Muscle of leg (tissue), 11 donors: ENCODE results near the gene EPB41. TPM values are rescaled to one million over a fixed set of nuclear protein-coding genes. Genes with fewer than 3 reads are reported as not detected.
"Not testable (repeated sequence)": the region's sequence is repeated elsewhere in the genome, so short reads cannot be mapped to it uniquely, and the experiment has no call there.

Source experiments
- DNase-seq: peaks from one replicate; pipeline ENCODE4 v3.0.0; 2013
- H3K27ac ChIP-seq: one replicate; pipeline ENCODE4 v1.5.1; 2013; ENCODE audit warnings: mild to moderate bottlenecking, low read length, control low read depth
- H3K27me3 ChIP-seq: one replicate; pipeline ENCODE4 v1.6.1; 2013; ENCODE audit warnings: low read length; ENCODE audit not compliant: control insufficient read depth, insufficient read depth
- H3K36me3 ChIP-seq: one replicate; pipeline ENCODE4 v1.6.1; 2013; ENCODE audit warnings: low read length; ENCODE audit not compliant: control insufficient read depth, insufficient read depth
- H3K4me1 ChIP-seq: one replicate; pipeline ENCODE4 v1.6.1; 2013; ENCODE audit warnings: low read length; ENCODE audit not compliant: control insufficient read depth, insufficient read depth
- H3K4me3 ChIP-seq: one replicate; pipeline ENCODE4 v1.5.1; 2013; ENCODE audit warnings: low read length, control low read depth
- H3K9me3 ChIP-seq: replicated peaks from 2 replicates; pipeline ENCODE4 v1.6.1; 2013; ENCODE audit warnings: low read depth, low read length; ENCODE audit not compliant: control insufficient read depth
- WGBS: methylation state at CpG from one replicate; pipeline ENCODE4 v1.1.5; 2013; ENCODE audit warnings: missing lambda C conversion rate; ENCODE audit not compliant: insufficient coverage; 5-methylcytosine and 5-hydroxymethylcytosine counted together
- polyA plus RNA-seq, 8 donors: library from polyadenylated mRNA; unstranded; fragments of 120-200 nt; gene quantifications; one replicate each; pipeline versions ENCODE4 v1.2.1 to v1.2.3, GENCODE V29; 2013; ENCODE audit warnings: inconsistent platforms in 1 of 8, low replicate concordance in 1 of 8; ENCODE audit not compliant: insufficient read length in 8 of 8, insufficient read depth in 1 of 8
- total RNA-seq: library from RNA; stranded (reverse); fragments of 120-200 nt; gene quantifications from one replicate; pipeline ENCODE4 v1.2.4, GENCODE V29; 2013

Gene EPB41
- total and polyA plus RNA-seq, 9 donors, result 7.2 to 14.3 (median 9.5) TPM

DNA sequence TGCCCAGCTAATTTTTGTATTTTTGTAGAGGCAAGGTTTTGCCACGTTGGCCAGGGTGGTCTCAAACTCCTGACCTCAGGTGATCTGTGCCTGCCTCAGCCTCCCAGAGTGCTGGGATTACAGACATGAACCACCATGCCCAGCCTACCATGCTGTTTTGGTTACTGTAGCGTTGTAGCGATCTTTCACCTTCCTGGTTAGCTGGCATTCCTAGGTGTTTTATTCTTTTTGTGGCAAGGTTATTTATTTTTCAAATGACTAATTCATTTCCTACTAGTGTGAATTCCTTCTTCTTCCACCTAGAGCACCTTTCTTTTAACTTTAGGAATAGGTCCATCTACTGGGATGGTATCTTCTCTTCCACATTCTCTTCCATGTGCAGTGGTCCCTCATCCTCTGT lies 180.1 kb downstream of the EPB41 start:
- no peaks in the 10 kb centered on the region for H3K9me3 ChIP-seq
- no peak overlapping the region for H3K4me3 ChIP-seq
- no CpG with 5 or more reads among the region's 3 CpGs for WGBS
- H3K27ac ChIP-seq, result no peak overlapping the region
- no peak for DNase-seq
- H3K36me3 ChIP-seq, result no peaks in the 10 kb centered on the region
- H3K27me3 ChIP-seq, result no peaks in the 10 kb centered on the region
- no peaks in the 10 kb centered on the region for H3K4me1 ChIP-seq

DNA sequence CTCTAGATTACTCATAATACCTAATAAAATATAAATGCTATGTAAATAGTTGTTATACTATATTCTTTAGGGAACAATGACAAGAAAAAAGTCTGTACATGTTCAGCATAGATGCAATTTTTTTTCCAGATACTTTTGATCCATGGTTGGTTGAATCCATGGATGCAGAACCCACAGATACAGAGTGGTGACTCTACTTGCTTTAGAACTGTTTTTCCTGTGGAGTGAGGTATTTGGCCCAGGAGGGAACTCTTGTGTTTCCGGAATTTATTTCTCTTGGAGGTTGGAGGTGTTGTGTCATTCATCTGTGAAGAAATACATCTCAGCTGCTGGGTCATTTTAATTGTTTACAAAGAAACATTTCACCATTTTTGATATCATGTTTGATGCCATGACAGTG lies 180.6 kb downstream of the EPB41 start:
- Histone ChIP-seq H3K36me3 (no peaks in the 10 kb centered on the region), H3K27ac (no peak overlapping the region), H3K4me1 (no peaks in the 10 kb centered on the region), H3K27me3 (no peaks in the 10 kb centered on the region), H3K9me3 (no peaks in the 10 kb centered on the region), H3K4me3 (no peak overlapping the region)
- no CpG with 5 or more reads among the region's 1 CpG for WGBS
- no peak for DNase-seq

DNA sequence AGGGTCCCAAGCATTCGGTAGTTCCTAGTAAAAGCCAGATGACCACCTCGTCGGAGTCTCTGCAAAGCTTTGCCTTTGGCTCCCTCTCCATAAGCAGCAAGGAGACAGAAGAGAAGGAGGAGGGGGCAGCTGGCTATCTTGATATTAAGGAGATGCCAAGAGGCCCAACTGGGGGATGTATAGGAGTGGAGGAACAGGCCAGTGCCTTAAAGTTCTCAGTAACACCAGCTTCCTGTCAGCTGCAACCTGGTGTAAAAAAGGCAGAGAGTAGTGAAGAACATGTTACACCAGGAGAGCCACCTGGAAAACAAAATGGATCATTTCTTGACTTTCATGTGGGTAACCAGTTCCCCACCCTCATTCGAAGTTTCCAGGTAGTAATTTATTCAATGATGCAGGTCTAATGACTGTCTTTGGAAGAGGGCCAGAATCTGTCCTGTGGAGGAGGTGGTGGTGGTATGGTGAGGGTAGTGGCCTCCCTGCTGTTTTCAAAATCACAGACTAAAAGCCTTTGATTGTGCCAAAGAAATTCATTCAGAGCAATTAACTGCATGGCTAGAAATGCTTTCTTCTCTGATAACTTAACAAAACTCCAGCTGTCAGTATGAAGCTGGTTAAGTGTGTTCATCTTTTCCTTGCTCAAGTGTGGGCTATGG lies 182.0 kb downstream of the EPB41 start:
- H3K27ac ChIP-seq, result no peak overlapping the region
- no peak for DNase-seq
- H3K27me3 ChIP-seq, result no peaks in the 10 kb centered on the region
- H3K4me3 ChIP-seq, result no peak overlapping the region
- no peaks in the 10 kb centered on the region for H3K9me3 ChIP-seq
- H3K36me3 ChIP-seq, result no peaks in the 10 kb centered on the region
- H3K4me1 ChIP-seq, result no peaks in the 10 kb centered on the region
- WGBS, result no CpG with 5 or more reads among the region's 4 CpGs

DNA sequence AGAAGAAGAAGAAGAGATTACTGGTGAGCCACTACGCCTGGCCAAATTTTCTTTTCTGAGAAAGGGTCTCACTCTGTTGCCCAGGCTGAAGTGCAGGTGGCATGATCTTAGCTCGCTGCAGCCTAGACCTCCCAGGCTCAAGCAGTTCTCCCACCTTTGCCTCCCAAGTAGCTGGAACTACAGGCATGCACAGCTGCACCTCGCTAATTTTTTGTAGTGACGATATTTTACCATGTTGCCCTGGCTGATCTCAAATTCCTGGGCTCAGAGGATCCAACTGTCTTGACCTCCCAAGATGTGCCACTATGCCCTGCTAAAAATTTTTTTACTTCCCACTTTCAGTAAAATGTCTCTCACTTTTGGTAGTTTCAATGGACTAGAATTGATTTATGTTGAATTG lies 184.9 kb downstream of the EPB41 start:
- Histone ChIP-seq H3K9me3 (no peaks in the 10 kb centered on the region), H3K4me3 (no peak overlapping the region), H3K27ac (no peak overlapping the region), H3K4me1 (no peaks in the 10 kb centered on the region), H3K36me3 (no peaks in the 10 kb centered on the region), H3K27me3 (no peaks in the 10 kb centered on the region)
- 80% methylated on average over 4 of the region's 4 CpGs for WGBS
- no peak for DNase-seq

GRCh38 chr1:29100487-29100886 lies 186.1 kb downstream of the EPB41 start:
- Histone ChIP-seq H3K27me3 (no peaks in the 10 kb centered on the region), H3K36me3 (no peaks in the 10 kb centered on the region), H3K9me3 (no peaks in the 10 kb centered on the region), H3K4me1 (no peaks in the 10 kb centered on the region), H3K27ac (no peak overlapping the region), H3K4me3 (no peak overlapping the region)
- DNase-seq, result no peak
- WGBS, result no CpG with 5 or more reads among the region's 1 CpG

DNA sequence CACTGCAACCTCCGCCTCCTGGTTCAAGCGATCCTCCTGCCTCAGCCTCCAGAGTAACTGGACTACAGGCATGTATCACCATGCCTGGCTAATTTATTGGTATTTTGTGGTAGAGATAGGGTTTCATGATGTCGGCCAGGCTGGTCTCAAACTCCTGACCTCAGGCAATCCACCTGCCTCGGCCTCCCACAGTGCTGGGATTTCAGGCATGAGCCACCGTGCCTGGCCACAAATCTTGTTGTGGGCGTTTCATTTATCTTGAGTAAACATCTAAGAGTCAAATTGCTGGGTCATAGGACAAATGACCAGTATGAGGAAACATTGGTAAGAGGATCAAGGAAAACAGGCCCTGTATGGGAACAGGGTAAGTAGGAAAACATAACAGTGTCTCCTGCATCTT lies 191.5 kb downstream of the EPB41 start:
- no peaks in the 10 kb centered on the region for H3K27me3 ChIP-seq
- no peaks in the 10 kb centered on the region for H3K4me1 ChIP-seq
- H3K36me3 ChIP-seq, result no peaks in the 10 kb centered on the region
- WGBS, result 79% methylated on average over 3 of the region's 6 CpGs
- H3K4me3 ChIP-seq, result no peak overlapping the region
- DNase-seq, result no peak
- no peaks in the 10 kb centered on the region for H3K9me3 ChIP-seq
- H3K27ac ChIP-seq, result no peak overlapping the region

GRCh38 chr1:29108041-29108440 lies 193.7 kb downstream of the EPB41 start:
- not testable (repeated sequence) for H3K36me3 ChIP-seq, H3K4me1 ChIP-seq, DNase-seq, H3K4me3 ChIP-seq, H3K27me3 ChIP-seq, H3K27ac ChIP-seq, H3K9me3 ChIP-seq
- WGBS, result no CpG with 5 or more reads among the region's 6 CpGs

- no peaks in the 10 kb centered on the region for H3K36me3 ChIP-seq
- DNase-seq, result no peak
- no peaks in the 10 kb centered on the region for H3K9me3 ChIP-seq
- no peaks in the 10 kb centered on the region for H3K4me1 ChIP-seq
- 80% methylated on average over 6 of the region's 7 CpGs for WGBS
- H3K4me3 ChIP-seq, result no peak overlapping the region
- H3K27ac ChIP-seq, result no peak overlapping the region
- H3K27me3 ChIP-seq, result no peaks in the 10 kb centered on the region
Measured at GRCh38 chr1:29112705-29113412, 198.5 kb downstream of the EPB41 start.

- no peak for DNase-seq
- Histone ChIP-seq H3K9me3 (no peaks in the 10 kb centered on the region), H3K27ac (no peak overlapping the region), H3K4me3 (no peak overlapping the region), H3K4me1 (no peaks in the 10 kb centered on the region), H3K36me3 (no peaks in the 10 kb centered on the region), H3K27me3 (no peaks in the 10 kb centered on the region)
- WGBS, result 91% methylated on average over 2 of the region's 6 CpGs
Measured at GRCh38 chr1:29113413-29114117, 199.2 kb downstream of the EPB41 start.

- Histone ChIP-seq H3K4me3 (no peak overlapping the region), H3K4me1 (no peaks in the 10 kb centered on the region)
Measured at GRCh38 chr1:29114654-29115053, 200.3 kb downstream of the EPB41 start.

More at GRCh38 chr1:29114654-29115053, 200.3 kb downstream of the EPB41 start:
- WGBS, result no CpG with 5 or more reads among the region's 1 CpG
- Histone ChIP-seq H3K27me3 (no peaks in the 10 kb centered on the region), H3K36me3 (no peaks in the 10 kb centered on the region), H3K27ac (no peak overlapping the region), H3K9me3 (no peaks in the 10 kb centered on the region)
- no peak for DNase-seq
